Mucosa of rectum (tissue), 2 donors: ENCODE measurements around the gene TBC1D16.

Source experiments
- H3K27ac ChIP-seq, 2 donors: one replicate each; pipeline ENCODE4 v1.7.0; 2013; ENCODE audit warnings: inconsistent platforms in 2 of 2, low read depth in 2 of 2, low read length in 2 of 2
- H3K27me3 ChIP-seq, 2 donors: one replicate each; pipeline ENCODE4 v1.7.0; 2013; ENCODE audit warnings: low read length in 2 of 2; ENCODE audit not compliant: control insufficient read depth in 2 of 2, insufficient read depth in 2 of 2
- H3K36me3 ChIP-seq, 2 donors: one replicate each; pipeline ENCODE4 v1.7.0; 2013; ENCODE audit warnings: low read length in 2 of 2; ENCODE audit not compliant: control insufficient read depth in 2 of 2, insufficient read depth in 2 of 2
- H3K4me1 ChIP-seq, 2 donors: one replicate each; pipeline ENCODE4 v1.7.0; 2013; ENCODE audit warnings: low read length in 2 of 2, mild to moderate bottlenecking in 1 of 2; ENCODE audit not compliant: control insufficient read depth in 2 of 2, insufficient read depth in 2 of 2
- H3K4me3 ChIP-seq, 2 donors: one replicate each; pipeline ENCODE4 v1.7.0; 2013; ENCODE audit warnings: low read length in 2 of 2
- H3K9ac ChIP-seq, 2 donors: one replicate each; pipeline ENCODE4 v1.7.0; 2013; ENCODE audit warnings: low read length in 2 of 2, low read depth in 1 of 2, mild to moderate bottlenecking in 1 of 2
- H3K9me3 ChIP-seq, 2 donors: one replicate each; pipeline ENCODE4 v1.7.0; 2013; ENCODE audit warnings: low read length in 2 of 2; ENCODE audit not compliant: control insufficient read depth in 2 of 2
- donor health status: healthy.
- donor health status: Normal muscosa, but diverticular disease.

Gene TBC1D16

GRCh38 chr17:80068301-80069222 is 32.9 kb upstream of the TBC1D16 start:
- Histone ChIP-seq H3K27ac (peak overlapping the region in 1 of 2 donors; percentile 55), H3K9ac (no peak overlapping the region), H3K9me3 (no peaks in the 10 kb centered on the region), H3K4me1 (peaks cover 0 to 3% of the 10 kb centered on the region in 2 donors), H3K27me3 (no peaks in the 10 kb centered on the region), H3K4me3 (no peak overlapping the region), H3K36me3 (no peaks in the 10 kb centered on the region)

- Histone ChIP-seq H3K36me3 (no peaks in the 10 kb centered on the region), H3K27me3 (no peaks in the 10 kb centered on the region), H3K4me3 (no peak overlapping the region), H3K9ac (no peak overlapping the region), H3K9me3 (no peaks in the 10 kb centered on the region), H3K4me1 (peaks cover 0 to 3% of the 10 kb centered on the region in 2 donors), H3K27ac (no peak overlapping the region)
These were observed 31.8 kb upstream of the TBC1D16 start for GRCh38 chr17:80067393-80067986.

DNA sequence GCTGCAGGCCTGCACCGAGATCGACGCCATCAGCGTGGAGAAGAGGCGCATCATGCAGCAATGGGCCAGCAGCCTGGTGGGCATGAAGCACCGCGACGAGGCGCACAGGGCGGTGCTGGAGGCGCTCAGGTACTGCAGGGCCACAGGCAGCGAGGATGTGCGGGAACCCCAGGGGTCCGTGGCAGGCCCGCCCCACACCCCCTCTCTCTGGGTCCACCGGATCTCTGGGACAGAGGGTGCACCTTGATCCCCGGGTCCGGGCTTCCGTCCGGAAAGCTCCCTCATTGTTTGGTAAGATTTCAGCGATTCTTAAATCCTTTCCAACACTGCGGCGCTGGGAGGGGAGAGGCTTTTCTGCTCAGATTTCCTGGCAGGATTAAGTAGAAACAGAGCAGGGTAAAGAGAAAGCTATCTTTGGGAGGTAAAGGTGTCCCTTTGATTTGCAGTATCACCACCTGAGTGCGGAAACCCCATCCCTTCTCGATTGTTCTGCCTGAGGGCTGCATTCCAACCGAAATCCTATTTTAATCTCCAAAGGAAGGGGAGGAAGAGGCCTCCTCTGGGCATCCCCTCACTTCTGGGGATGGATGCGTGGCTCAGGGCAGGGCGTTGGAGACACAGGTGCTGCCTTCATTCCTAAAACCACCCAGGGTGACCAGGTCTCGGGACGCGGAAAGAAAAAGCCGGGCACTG is 30.0 kb upstream of the TBC1D16 start:
- Histone ChIP-seq H3K9me3 (no peaks in the 10 kb centered on the region), H3K9ac (no peak overlapping the region), H3K36me3 (no peaks in the 10 kb centered on the region), H3K27ac (no peak overlapping the region), H3K4me3 (no peak overlapping the region), H3K4me1 (peaks cover 0 to 3% of the 10 kb centered on the region in 2 donors), H3K27me3 (no peaks in the 10 kb centered on the region)

- no peak overlapping the region for H3K4me3 ChIP-seq
- peaks cover 0 to 3% of the 10 kb centered on the region in 2 donors for H3K4me1 ChIP-seq
- H3K9ac ChIP-seq: no peak overlapping the region
- peak overlapping the region; percentile 5 to 18 for H3K27ac ChIP-seq
- no peaks in the 10 kb centered on the region for H3K9me3 ChIP-seq
- H3K36me3 ChIP-seq: no peaks in the 10 kb centered on the region
- no peaks in the 10 kb centered on the region for H3K27me3 ChIP-seq
These were observed 29.0 kb upstream of the TBC1D16 start for GRCh38 chr17:80064696-80065095.

DNA sequence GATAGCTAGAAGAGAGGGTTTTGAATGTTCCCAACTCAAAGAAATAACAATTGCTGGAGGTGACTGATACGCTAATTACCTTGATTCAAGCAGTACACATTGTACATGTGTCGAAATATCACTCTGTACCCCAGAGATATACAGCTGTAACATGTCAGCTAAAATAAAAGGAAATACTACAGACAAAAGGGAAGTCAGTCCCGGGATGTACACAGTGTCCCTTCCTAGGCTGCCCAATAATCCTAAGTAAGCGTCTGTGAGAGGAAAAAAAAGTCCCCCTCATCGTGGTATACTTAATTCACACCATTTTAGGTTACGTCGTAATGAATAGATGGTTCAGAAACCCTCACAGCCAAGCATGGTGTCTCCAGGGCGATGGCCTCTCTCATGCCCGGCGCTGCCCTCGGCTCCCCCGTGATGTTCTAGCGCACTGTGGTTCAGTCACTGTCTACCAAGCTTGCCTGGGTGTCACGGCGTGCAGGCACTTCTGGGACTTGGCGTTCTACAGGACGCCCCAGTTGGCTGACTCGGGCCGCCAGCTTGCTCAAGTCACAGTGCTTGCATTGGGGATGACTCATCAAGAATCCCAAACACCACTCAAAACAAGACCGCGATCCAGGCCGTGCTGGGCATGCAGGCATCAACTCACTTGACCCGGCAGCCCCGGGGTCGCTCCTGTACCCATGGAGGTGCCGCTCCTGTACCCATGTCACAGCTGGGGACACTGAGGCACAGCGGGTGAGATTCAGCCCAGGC is 28.3 kb upstream of the TBC1D16 start:
- H3K27ac ChIP-seq: peak overlapping the region; percentile 5 to 18
- no peak overlapping the region for H3K9ac ChIP-seq
- H3K36me3 ChIP-seq: no peaks in the 10 kb centered on the region
- H3K4me1 ChIP-seq: peaks cover 0 to 3% of the 10 kb centered on the region in 2 donors
- H3K9me3 ChIP-seq: no peaks in the 10 kb centered on the region
- no peak overlapping the region for H3K4me3 ChIP-seq
- H3K27me3 ChIP-seq: no peaks in the 10 kb centered on the region

DNA sequence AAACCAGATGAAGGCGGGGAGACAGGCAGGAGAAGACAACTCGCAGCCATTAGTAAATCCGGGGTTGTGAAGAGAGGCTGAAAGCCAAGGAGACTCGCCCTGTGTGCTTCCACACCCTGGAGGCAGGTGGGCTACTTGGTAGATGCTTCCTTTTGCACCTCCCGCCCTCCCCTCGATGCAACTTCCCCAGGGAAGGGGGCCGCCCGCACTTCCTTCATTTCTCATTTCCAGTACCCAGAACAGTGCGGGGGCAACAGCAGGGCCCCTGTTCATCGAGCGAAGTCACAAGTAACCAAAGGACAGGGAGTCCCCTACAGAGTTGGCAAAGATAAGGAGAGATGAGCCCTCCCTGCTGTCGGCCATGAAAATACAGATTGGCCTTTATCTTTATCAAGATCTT is 25.7 kb upstream of the TBC1D16 start:
- H3K4me1 ChIP-seq: peaks cover 0 to 3% of the 10 kb centered on the region in 2 donors
- no peaks in the 10 kb centered on the region for H3K36me3 ChIP-seq
- no peaks in the 10 kb centered on the region for H3K9me3 ChIP-seq
- no peak overlapping the region for H3K27ac ChIP-seq
- no peak overlapping the region for H3K4me3 ChIP-seq
- no peak overlapping the region for H3K9ac ChIP-seq
- no peaks in the 10 kb centered on the region for H3K27me3 ChIP-seq

DNA sequence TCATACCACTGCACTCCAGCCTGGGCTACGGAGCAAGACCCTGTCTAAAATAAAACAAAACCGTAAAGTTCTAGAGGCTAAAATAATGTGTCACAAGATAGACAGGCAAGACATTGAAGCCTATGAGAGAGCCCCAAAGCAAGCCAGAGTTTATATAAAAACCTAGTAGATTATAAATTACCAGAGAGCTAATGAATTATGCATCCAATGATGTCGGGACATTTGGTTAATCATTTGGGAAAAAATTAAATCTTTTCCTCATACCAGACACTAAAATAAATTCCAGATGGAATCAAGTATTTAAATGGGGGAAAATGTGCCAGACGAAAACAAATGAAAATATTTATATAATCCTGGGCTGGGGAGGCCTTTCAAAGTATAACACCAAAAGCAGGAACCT is 25.0 kb upstream of the TBC1D16 start:
- Histone ChIP-seq H3K36me3 (no peaks in the 10 kb centered on the region), H3K4me3 (no peak overlapping the region), H3K27ac (no peak overlapping the region), H3K27me3 (no peaks in the 10 kb centered on the region), H3K4me1 (peaks cover 0 to 3% of the 10 kb centered on the region in 2 donors), H3K9me3 (no peaks in the 10 kb centered on the region), H3K9ac (no peak overlapping the region)

GRCh38 chr17:80058311-80058955 is 22.8 kb upstream of the TBC1D16 start:
- no peak overlapping the region for H3K4me3 ChIP-seq
- H3K27ac ChIP-seq: no peak overlapping the region
- H3K9me3 ChIP-seq: no peaks in the 10 kb centered on the region
- H3K4me1 ChIP-seq: no peaks in the 10 kb centered on the region
- no peaks in the 10 kb centered on the region for H3K27me3 ChIP-seq
- H3K36me3 ChIP-seq: no peaks in the 10 kb centered on the region
- no peak overlapping the region for H3K9ac ChIP-seq

DNA sequence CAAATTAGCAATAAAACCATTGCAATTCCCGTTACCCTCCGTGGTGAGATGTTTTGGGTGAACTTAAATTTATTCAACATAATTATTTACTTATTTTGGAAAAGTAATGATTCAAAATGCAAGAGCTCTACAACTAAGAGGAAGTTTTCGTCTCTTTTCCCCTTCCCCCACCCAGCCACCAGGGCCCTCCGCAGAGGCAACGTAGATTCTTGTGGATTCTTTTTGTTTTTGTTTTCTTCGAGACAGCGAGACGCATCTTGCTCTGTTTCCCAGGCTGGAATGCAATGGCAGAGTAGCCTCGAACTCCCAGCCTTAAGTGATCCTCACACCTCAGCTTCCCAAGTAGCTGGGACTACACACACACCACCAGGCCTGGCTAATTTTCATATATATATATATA is 19.9 kb upstream of the TBC1D16 start:
- Histone ChIP-seq H3K9ac (no peak overlapping the region), H3K4me3 (no peak overlapping the region), H3K4me1 (no peaks in the 10 kb centered on the region), H3K36me3 (no peaks in the 10 kb centered on the region), H3K27ac (no peak overlapping the region), H3K27me3 (no peaks in the 10 kb centered on the region), H3K9me3 (no peaks in the 10 kb centered on the region)
